Measurements from ENCODE around the gene PAX2. TPM values are rescaled to one million over a fixed set of nuclear protein-coding genes. Genes with fewer than 3 reads are reported as not detected.

Gene PAX2
- total and polyA plus RNA-seq, 12 donors = 0.07 to 0.25 (median 0.10) TPM; not detected in 8

DNA sequence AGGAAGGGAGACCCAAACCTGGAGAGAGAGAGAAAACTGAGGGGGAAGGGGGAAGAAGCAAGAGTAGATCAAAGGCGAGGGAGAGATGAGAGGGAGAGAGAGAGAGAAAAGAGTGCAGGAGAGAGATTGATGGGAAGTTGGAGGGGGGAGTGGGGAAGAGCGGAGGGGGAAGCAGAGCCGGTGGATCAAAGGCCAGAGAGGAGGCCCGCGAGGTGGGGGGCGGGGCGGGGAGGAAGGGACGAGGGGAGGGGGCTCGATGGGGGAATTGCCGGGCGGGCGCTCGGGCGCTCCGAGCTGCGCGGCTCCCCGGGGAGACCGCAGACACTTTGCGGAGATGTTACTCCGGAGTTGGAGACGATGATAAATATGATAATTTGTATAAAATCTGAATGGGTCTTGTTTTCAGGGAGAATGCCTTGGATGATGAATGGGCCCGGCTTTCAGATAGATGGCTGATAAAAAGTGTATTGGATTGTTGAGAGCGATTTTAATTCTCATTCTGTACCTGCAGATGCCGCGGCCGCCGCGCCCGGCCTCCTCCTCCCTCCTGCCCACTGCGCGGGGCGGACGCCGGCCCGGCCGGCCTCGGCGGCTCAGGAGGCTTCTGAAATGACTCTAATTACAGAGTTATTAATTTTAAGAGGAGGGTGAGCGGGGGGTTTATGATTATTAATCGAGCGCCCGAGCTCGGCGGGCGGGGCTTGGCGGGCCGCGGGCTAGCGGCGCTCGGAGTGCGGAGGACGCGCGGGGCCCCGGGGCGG, 21.4 kb upstream of the PAX2 start:
- Histone ChIP-seq H3K9me3 (replicated peaks in 1 of 3) (no peaks in the 10 kb centered on the region), H3K27ac (no peak overlapping the region), H3K27me3 (peaks cover 78% of the 10 kb centered on the region), H3K4me1 (replicated peaks in 1 of 2) (peaks cover 0 to 4% of the 10 kb centered on the region in 2 donors), H3K36me3 (replicated peaks in 1 of 2) (no peaks in the 10 kb centered on the region), H3K4me3 (peak overlapping the region in 1 of 4 donors; percentile 32)
- TF ChIP-seq, protein P1, sequence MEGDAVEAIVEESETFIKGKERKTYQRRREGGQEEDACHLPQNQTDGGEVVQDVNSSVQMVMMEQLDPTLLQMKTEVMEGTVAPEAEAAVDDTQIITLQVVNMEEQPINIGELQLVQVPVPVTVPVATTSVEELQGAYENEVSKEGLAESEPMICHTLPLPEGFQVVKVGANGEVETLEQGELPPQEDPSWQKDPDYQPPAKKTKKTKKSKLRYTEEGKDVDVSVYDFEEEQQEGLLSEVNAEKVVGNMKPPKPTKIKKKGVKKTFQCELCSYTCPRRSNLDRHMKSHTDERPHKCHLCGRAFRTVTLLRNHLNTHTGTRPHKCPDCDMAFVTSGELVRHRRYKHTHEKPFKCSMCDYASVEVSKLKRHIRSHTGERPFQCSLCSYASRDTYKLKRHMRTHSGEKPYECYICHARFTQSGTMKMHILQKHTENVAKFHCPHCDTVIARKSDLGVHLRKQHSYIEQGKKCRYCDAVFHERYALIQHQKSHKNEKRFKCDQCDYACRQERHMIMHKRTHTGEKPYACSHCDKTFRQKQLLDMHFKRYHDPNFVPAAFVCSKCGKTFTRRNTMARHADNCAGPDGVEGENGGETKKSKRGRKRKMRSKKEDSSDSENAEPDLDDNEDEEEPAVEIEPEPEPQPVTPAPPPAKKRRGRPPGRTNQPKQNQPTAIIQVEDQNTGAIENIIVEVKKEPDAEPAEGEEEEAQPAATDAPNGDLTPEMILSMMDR (IDR thresholded peaks at IDR 0.05) = no peak
- no peak for TF ChIP-seq POLR2A (IDR thresholded peaks at IDR 0.05)
- 2 to 3% (median 3%) methylated on average over 44 to 58 of the region's 58 CpGs for WGBS, 4 donors
- no peak for DNase-seq
- intact Hi-C loops (cut with DNase I) = no loop called here

DNA sequence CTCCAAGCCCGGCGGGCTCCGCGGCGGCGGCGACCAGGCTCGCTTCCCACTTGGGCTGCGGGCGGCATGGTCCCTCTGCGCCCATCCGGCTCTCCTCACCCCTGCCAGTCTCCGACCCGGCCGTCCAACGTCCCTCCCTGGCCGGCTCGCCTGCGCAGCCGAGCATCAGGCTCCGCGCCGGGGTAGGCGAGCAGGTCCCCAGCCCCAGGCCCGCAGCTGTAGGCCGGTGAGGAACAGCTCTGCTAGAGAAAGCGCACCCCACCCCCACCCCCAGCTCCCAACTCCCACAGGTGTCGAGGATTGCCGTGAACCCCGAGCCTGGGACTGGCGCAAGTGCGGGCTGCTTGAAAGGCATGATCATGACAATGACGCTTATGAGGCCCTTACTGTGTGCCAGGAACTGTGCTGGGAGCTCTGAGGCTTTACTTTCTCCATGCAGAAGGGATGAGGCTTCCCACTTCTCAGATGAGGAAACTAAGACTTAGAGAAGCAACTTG, 20.8 kb upstream of the PAX2 start:
- DNase-seq = no peak
- Histone ChIP-seq H3K36me3 (replicated peaks in 1 of 2) (no peaks in the 10 kb centered on the region), H3K4me3 (peak overlapping the region in 1 of 4 donors; percentile 32), H3K4me1 (replicated peaks in 1 of 2) (peaks cover under 1 to 6% of the 10 kb centered on the region in 2 donors), H3K9me3 (replicated peaks in 1 of 3) (no peaks in the 10 kb centered on the region), H3K27ac (no peak overlapping the region), H3K27me3 (peaks cover 82% of the 10 kb centered on the region)
- intact Hi-C loops (cut with DNase I) = no loop called here
- WGBS, 4 donors = 7 to 12% (median 8%) methylated on average over 8 to 33 of the region's 33 CpGs; no CpG with 5 or more reads in 1 of the 4 donors
- no peak for TF ChIP-seq POLR2A (IDR thresholded peaks at IDR 0.05)
- TF ChIP-seq, protein P1 (IDR thresholded peaks at IDR 0.05) = no peak

DNA sequence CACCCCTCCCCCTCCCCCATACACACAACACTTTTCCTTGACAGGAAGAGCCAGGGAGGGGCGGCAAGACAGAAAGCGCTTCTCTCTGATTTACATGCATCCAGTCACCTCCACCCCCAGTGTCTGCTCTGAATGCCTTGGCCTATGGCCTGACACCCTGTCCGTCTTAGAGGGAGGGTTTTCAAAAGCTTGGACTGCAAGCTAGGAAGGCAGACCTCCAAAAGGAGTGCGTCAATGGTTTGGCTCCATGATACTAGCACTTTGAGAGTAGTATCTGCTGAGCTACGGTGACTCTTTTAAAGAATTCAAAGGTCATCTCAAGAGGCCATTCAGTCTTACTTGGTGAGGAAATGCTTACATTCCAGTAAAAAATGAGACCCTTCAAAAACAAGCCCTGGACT, 20.3 kb upstream of the PAX2 start:
- 63 to 68% (median 64%) methylated on average over 5 of the region's 5 CpGs for WGBS, 4 donors
- intact Hi-C loops (cut with DNase I) = no loop called here
- Histone ChIP-seq H3K4me1 (replicated peaks in 1 of 2) (peaks cover 6 to 10% of the 10 kb centered on the region in 2 donors), H3K9me3 (replicated peaks in 1 of 3) (no peaks in the 10 kb centered on the region), H3K36me3 (replicated peaks in 1 of 2) (no peaks in the 10 kb centered on the region), H3K27me3 (peaks cover 82% of the 10 kb centered on the region), H3K27ac (no peak overlapping the region), H3K4me3 (no peak overlapping the region)
- TF ChIP-seq, protein P1 (IDR thresholded peaks at IDR 0.05) = no peak
- no peak for TF ChIP-seq POLR2A (IDR thresholded peaks at IDR 0.05)
- DNase-seq = no peak

DNA sequence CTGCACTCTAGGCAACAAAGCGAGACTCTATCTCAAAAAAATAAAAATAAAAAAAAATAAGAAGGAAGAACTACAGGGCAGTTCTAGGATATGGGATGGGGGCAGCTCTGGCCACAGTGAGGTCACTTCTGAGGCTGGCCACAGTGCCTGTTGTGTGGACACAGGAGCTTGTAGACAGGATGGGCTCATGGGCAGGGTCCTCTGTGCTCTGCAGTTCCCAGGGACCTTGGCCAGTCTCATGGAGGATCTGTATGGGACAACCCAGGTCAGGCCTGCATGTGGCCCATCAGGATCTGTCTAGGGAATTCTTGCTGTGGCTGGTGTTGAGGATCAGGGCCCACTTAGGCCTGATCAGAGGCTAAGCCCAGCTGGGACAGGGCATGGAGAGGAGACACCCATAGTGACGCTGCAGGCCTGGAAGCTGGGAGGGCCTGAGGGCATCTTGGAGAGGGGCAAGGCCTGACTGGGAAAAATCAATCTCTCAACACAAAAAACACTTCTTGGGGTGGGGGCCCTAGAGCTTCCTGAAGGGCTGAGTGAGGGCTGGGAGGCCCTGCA, 19.4 kb upstream of the PAX2 start:
- intact Hi-C loops (cut with DNase I) = no loop called here
- Histone ChIP-seq H3K27me3 (peaks cover 86% of the 10 kb centered on the region), H3K4me3 (no peak overlapping the region), H3K36me3 (replicated peaks in 1 of 2) (no peaks in the 10 kb centered on the region), H3K27ac (no peak overlapping the region), H3K9me3 (replicated peaks in 1 of 3) (no peaks in the 10 kb centered on the region), H3K4me1 (replicated peaks in 1 of 2) (peaks cover 11 to 19% of the 10 kb centered on the region in 2 donors)
- no peak for TF ChIP-seq POLR2A (IDR thresholded peaks at IDR 0.05)
- TF ChIP-seq, protein P1 (IDR thresholded peaks at IDR 0.05) = no peak
- no peak for DNase-seq
- 94 to 98% (median 96%) methylated on average over 1 to 2 of the region's 2 CpGs for WGBS, 4 donors

Measured in adrenal gland (tissue), 12 donors.